Astrocyte (in vitro differentiated cells and primary cell): ENCODE measurements around the gene PIGR.

Experiments used
- EZH2 ChIP-seq: IDR thresholded peaks from 2 replicates; pipeline ENCODE4 v1.6.1; 2012; ENCODE audit warnings: mild to moderate bottlenecking, low read length, inconsistent platforms; ENCODE audit not compliant: insufficient read depth
- TF ChIP-seq, protein P1 (sequence below): IDR thresholded peaks from 2 replicates; pipeline ENCODE4 v1.5.1; 2011; ENCODE audit warnings: low read depth, mild to moderate bottlenecking, inconsistent platforms, low read length, moderate library complexity; ENCODE audit not compliant: insufficient read depth

GRCh38 chr1:206941766-206942418 is 4.4 kb downstream of the PIGR start:
- TF ChIP-seq, protein P1, sequence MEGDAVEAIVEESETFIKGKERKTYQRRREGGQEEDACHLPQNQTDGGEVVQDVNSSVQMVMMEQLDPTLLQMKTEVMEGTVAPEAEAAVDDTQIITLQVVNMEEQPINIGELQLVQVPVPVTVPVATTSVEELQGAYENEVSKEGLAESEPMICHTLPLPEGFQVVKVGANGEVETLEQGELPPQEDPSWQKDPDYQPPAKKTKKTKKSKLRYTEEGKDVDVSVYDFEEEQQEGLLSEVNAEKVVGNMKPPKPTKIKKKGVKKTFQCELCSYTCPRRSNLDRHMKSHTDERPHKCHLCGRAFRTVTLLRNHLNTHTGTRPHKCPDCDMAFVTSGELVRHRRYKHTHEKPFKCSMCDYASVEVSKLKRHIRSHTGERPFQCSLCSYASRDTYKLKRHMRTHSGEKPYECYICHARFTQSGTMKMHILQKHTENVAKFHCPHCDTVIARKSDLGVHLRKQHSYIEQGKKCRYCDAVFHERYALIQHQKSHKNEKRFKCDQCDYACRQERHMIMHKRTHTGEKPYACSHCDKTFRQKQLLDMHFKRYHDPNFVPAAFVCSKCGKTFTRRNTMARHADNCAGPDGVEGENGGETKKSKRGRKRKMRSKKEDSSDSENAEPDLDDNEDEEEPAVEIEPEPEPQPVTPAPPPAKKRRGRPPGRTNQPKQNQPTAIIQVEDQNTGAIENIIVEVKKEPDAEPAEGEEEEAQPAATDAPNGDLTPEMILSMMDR, result no peak
- no peak for TF ChIP-seq EZH2
